Liver (tissue), 9 donors: ENCODE data around the gene MED26. TPM values are rescaled to one million over a fixed set of nuclear protein-coding genes. Genes with fewer than 3 reads are reported as not detected.

Source experiments
- DNase-seq: peaks from one replicate; pipeline ENCODE4 v3.0.0-alpha.2; 2017; ENCODE audit warnings: low spot score
- H3K27ac ChIP-seq, 2 donors: one replicate each; pipeline ENCODE4 v1.7.0; 2013; ENCODE audit warnings: inconsistent platforms in 2 of 2, low read length in 2 of 2, control low read depth in 1 of 2, low read depth in 1 of 2, mild to moderate bottlenecking in 1 of 2
- H3K27me3 ChIP-seq, 4 donors: one replicate each; pipeline versions ENCODE4 v1.6.1 to v1.7.0; 2013; ENCODE audit warnings: low read length in 3 of 4, inconsistent platforms in 1 of 4, mild to moderate bottlenecking in 1 of 4, moderate library complexity in 1 of 4; ENCODE audit not compliant: control insufficient read depth in 4 of 4, insufficient read depth in 4 of 4
- H3K36me3 ChIP-seq, 4 donors: one replicate each; pipeline versions ENCODE4 v1.6.1 to v1.7.0; 2013; ENCODE audit warnings: low read length in 3 of 4, mild to moderate bottlenecking in 3 of 4, low read depth in 1 of 4, moderate library complexity in 1 of 4; ENCODE audit not compliant: control insufficient read depth in 4 of 4, insufficient read depth in 3 of 4
- H3K4me1 ChIP-seq, 4 donors: one replicate each; pipeline versions ENCODE4 v1.6.1 to v1.7.0; 2013; ENCODE audit warnings: low read length in 3 of 4, mild to moderate bottlenecking in 3 of 4, moderate library complexity in 1 of 4; ENCODE audit not compliant: control insufficient read depth in 4 of 4, insufficient read depth in 4 of 4
- H3K4me3 ChIP-seq, 3 donors: one replicate each; pipeline versions ENCODE4 v1.6.1 to v1.7.0; 2013; ENCODE audit warnings: low read length in 3 of 3, control low read depth in 1 of 3, low read depth in 1 of 3, mild to moderate bottlenecking in 1 of 3
- H3K9ac ChIP-seq, 2 donors: one replicate each; pipeline ENCODE4 v1.7.0; 2013; ENCODE audit warnings: low read length in 2 of 2, mild to moderate bottlenecking in 2 of 2, moderate library complexity in 2 of 2, control low read depth in 1 of 2, low read depth in 1 of 2
- H3K9me3 ChIP-seq, 4 donors: one replicate each; pipeline versions ENCODE4 v1.6.1 to v1.7.0; 2013; ENCODE audit warnings: low read length in 3 of 4; ENCODE audit not compliant: control insufficient read depth in 4 of 4
- EGR1 ChIP-seq, 2 donors: IDR thresholded peaks; 2 replicates each; pipeline ENCODE4 v1.6.1; 2016 to 2018; ENCODE audit warnings: antibody characterized with exemption in 2 of 2, low read depth in 2 of 2
- FOXA2 ChIP-seq: IDR thresholded peaks from 2 replicates; pipeline ENCODE4 v1.6.1; 2016; ENCODE audit warnings: antibody characterized with exemption
- GABPA ChIP-seq, 2 donors: IDR thresholded peaks in 1 of 2; conservative IDR thresholded peaks in 1 of 2; 2 replicates each; pipeline ENCODE4 v1.6.1; 2016; ENCODE audit warnings: antibody characterized with exemption in 2 of 2, mild to moderate bottlenecking in 1 of 2, moderate library complexity in 1 of 2
- HNF4A ChIP-seq, 2 donors: conservative IDR thresholded peaks; 2 replicates each; pipeline ENCODE4 v1.6.1; 2016; ENCODE audit warnings: antibody characterized with exemption in 2 of 2, mild to moderate bottlenecking in 2 of 2
- JUND ChIP-seq, 2 donors: IDR thresholded peaks; 2 replicates each; pipeline ENCODE4 v1.6.1; 2016; ENCODE audit warnings: antibody characterized with exemption in 2 of 2
- MAX ChIP-seq: IDR thresholded peaks from 2 replicates; pipeline ENCODE4 v1.6.1; 2016; ENCODE audit warnings: antibody characterized with exemption
- NR2F2 ChIP-seq: IDR thresholded peaks from 2 replicates; pipeline ENCODE4 v1.6.1; 2016; ENCODE audit warnings: antibody characterized with exemption
- RAD21 ChIP-seq, 2 donors: IDR thresholded peaks; 2 replicates each; pipeline ENCODE4 v1.6.1; 2016; ENCODE audit warnings: antibody characterized with exemption in 2 of 2, mild to moderate bottlenecking in 2 of 2
- RXRA ChIP-seq, 2 donors: IDR thresholded peaks; 2 replicates each; pipeline ENCODE4 v1.6.1; 2017 to 2018; ENCODE audit warnings: antibody characterized with exemption in 2 of 2, mild to moderate bottlenecking in 1 of 2
- TAF1 ChIP-seq: conservative IDR thresholded peaks from 2 replicates; pipeline ENCODE4 v1.6.1; 2016; ENCODE audit warnings: antibody characterized with exemption, mild to moderate bottlenecking
- YY1 ChIP-seq: IDR thresholded peaks from 2 replicates; pipeline ENCODE4 v1.6.1; 2016; ENCODE audit warnings: antibody characterized with exemption, mild to moderate bottlenecking
- WGBS: extraction: QIAGEN DNeasy Blood & Tissue Kit; methylation state at CpG from one replicate; pipeline ENCODE4 v1.1.7; 2013; 5-methylcytosine and 5-hydroxymethylcytosine counted together
- polyA plus RNA-seq, 2 donors: library from polyadenylated mRNA; stranded (reverse) in 1 of 2; unstranded in 1 of 2; fragments of 200-250 nt in 1 of 2; fragments of >200 nt in 1 of 2; fragmentation: Nextera tagmentation in 1 of 2; extraction: Ambion mirVana in 1 of 2; gene quantifications; one replicate each; pipeline versions ENCODE4 v1.2.1 to v1.2.3, GENCODE V29; 2013 to 2015
- total RNA-seq, 2 donors: library from RNA; depleted of rRNA; stranded (reverse); fragments of >200 nt; gene quantifications; one replicate each; pipeline ENCODE4 v1.2.3, GENCODE V29; 2014
- TF ChIP-seq, protein P1 (sequence below): IDR thresholded peaks from 2 replicates; pipeline ENCODE4 v1.6.1; 2016; ENCODE audit warnings: antibody characterized with exemption, mild to moderate bottlenecking
- TF ChIP-seq, protein P2 (sequence below): IDR thresholded peaks from 2 replicates; pipeline ENCODE4 v1.6.1; 2016; ENCODE audit warnings: antibody characterized with exemption
- TF ChIP-seq, protein P3 (sequence below): fragments of 150-350 bp; IDR thresholded peaks from 2 replicates; pipeline ENCODE4 v1.5.1; 2017; ENCODE audit warnings: improper control_type of control experiment, low read depth, low read length; ENCODE audit not compliant: missing input control
- TF ChIP-seq, protein P4 (sequence below): IDR thresholded peaks from 2 replicates; pipeline ENCODE4 v1.6.1; 2016; ENCODE audit warnings: antibody characterized with exemption
- donor health status: healthy.
- donor health status: healthy.
- donor health status: healthy.
- donor health status: healthy.
- donor health status: healthy.

MED26 gene
- total and polyA plus RNA-seq, 4 donors: 1.5 to 3.8 (median 3.2) TPM

DNA sequence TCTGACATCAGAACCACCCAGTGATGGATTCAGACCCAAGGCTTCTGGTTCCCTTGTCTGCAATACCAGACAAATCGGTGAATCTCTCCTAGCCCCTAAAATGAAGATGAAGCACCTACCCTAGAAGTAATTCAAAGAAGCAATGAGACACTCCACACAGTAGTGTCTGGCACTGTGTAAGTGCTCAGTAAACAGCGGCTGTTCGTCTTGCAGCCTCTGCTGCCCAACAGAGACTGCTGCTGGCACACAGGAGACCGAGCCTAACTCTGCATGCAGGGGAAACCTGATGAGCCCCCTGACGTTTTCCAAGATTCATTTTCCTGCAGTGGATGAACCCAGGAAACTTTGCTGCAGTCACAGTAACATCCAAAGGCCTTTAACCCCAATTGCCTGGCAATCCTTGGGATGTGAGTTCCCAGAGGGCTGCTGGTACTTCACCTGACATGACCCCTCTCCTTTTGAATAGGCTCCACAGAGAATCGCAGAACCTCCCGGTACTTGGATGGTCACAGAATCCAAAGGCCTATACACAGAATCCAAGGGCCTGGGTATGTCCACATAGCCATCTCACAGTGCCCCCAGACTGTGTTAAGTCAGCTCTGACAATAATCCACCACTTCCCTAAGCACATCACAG lies 6.7 kb downstream of the MED26 start:
- peaks cover 0 to 7% (median 3%) of the 10 kb centered on the region in 4 donors for H3K36me3 ChIP-seq
- no peak overlapping the region for H3K4me3 ChIP-seq
- H3K27me3 ChIP-seq: no peaks in the 10 kb centered on the region
- peaks cover 2 to 31% (median 23%) of the 10 kb centered on the region in 4 donors for H3K4me1 ChIP-seq
- no peaks in the 10 kb centered on the region for H3K9me3 ChIP-seq
- WGBS: 89% methylated on average over 7 of the region's 7 CpGs
- DNase-seq: no peak
- no peak for TF ChIP-seq MAX
- TF ChIP-seq, protein P1, sequence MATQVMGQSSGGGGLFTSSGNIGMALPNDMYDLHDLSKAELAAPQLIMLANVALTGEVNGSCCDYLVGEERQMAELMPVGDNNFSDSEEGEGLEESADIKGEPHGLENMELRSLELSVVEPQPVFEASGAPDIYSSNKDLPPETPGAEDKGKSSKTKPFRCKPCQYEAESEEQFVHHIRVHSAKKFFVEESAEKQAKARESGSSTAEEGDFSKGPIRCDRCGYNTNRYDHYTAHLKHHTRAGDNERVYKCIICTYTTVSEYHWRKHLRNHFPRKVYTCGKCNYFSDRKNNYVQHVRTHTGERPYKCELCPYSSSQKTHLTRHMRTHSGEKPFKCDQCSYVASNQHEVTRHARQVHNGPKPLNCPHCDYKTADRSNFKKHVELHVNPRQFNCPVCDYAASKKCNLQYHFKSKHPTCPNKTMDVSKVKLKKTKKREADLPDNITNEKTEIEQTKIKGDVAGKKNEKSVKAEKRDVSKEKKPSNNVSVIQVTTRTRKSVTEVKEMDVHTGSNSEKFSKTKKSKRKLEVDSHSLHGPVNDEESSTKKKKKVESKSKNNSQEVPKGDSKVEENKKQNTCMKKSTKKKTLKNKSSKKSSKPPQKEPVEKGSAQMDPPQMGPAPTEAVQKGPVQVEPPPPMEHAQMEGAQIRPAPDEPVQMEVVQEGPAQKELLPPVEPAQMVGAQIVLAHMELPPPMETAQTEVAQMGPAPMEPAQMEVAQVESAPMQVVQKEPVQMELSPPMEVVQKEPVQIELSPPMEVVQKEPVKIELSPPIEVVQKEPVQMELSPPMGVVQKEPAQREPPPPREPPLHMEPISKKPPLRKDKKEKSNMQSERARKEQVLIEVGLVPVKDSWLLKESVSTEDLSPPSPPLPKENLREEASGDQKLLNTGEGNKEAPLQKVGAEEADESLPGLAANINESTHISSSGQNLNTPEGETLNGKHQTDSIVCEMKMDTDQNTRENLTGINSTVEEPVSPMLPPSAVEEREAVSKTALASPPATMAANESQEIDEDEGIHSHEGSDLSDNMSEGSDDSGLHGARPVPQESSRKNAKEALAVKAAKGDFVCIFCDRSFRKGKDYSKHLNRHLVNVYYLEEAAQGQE: no peak
- TF ChIP-seq FOXA2: no peak
- no peak for TF ChIP-seq RXRA (IDR thresholded peaks at IDR 0.05)
- TF ChIP-seq, protein P2, sequence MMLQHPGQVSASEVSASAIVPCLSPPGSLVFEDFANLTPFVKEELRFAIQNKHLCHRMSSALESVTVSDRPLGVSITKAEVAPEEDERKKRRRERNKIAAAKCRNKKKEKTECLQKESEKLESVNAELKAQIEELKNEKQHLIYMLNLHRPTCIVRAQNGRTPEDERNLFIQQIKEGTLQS: no peak
- TF ChIP-seq HNF4A (conservative IDR thresholded peaks at IDR 0.05): no peak
- no peak for TF ChIP-seq YY1
- no peak for TF ChIP-seq TAF1
- no peak for TF ChIP-seq EGR1 (IDR thresholded peaks at IDR 0.05; ENCODE audit: low read depth in 2 of 2)
- no peak for TF ChIP-seq JUND (IDR thresholded peaks at IDR 0.05)
- TF ChIP-seq, protein P3, sequence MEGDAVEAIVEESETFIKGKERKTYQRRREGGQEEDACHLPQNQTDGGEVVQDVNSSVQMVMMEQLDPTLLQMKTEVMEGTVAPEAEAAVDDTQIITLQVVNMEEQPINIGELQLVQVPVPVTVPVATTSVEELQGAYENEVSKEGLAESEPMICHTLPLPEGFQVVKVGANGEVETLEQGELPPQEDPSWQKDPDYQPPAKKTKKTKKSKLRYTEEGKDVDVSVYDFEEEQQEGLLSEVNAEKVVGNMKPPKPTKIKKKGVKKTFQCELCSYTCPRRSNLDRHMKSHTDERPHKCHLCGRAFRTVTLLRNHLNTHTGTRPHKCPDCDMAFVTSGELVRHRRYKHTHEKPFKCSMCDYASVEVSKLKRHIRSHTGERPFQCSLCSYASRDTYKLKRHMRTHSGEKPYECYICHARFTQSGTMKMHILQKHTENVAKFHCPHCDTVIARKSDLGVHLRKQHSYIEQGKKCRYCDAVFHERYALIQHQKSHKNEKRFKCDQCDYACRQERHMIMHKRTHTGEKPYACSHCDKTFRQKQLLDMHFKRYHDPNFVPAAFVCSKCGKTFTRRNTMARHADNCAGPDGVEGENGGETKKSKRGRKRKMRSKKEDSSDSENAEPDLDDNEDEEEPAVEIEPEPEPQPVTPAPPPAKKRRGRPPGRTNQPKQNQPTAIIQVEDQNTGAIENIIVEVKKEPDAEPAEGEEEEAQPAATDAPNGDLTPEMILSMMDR: no peak
- TF ChIP-seq RAD21 (IDR thresholded peaks at IDR 0.05): no peak
- TF ChIP-seq GABPA (IDR thresholded peaks at IDR 0.05 in 1 of 2, conservative IDR thresholded peaks at IDR 0.05 in 1 of 2): no peak
- TF ChIP-seq NR2F2: no peak
- TF ChIP-seq, protein P4, sequence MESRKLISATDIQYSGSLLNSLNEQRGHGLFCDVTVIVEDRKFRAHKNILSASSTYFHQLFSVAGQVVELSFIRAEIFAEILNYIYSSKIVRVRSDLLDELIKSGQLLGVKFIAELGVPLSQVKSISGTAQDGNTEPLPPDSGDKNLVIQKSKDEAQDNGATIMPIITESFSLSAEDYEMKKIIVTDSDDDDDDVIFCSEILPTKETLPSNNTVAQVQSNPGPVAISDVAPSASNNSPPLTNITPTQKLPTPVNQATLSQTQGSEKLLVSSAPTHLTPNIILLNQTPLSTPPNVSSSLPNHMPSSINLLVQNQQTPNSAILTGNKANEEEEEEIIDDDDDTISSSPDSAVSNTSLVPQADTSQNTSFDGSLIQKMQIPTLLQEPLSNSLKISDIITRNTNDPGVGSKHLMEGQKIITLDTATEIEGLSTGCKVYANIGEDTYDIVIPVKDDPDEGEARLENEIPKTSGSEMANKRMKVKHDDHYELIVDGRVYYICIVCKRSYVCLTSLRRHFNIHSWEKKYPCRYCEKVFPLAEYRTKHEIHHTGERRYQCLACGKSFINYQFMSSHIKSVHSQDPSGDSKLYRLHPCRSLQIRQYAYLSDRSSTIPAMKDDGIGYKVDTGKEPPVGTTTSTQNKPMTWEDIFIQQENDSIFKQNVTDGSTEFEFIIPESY: no peak
- no peak overlapping the region for H3K27ac ChIP-seq
- no peak overlapping the region for H3K9ac ChIP-seq
